GM21619 (cell line): ENCODE data around the gene AKAP12.

ENCODE experiments used
- ATAC-seq: cut with Tn5 transposase; IDR thresholded peaks from one replicate; pipeline ENCODE4 v1.9.1; 2021; ENCODE audit not compliant: unreplicated experiment

The AKAP12 gene, protein sequence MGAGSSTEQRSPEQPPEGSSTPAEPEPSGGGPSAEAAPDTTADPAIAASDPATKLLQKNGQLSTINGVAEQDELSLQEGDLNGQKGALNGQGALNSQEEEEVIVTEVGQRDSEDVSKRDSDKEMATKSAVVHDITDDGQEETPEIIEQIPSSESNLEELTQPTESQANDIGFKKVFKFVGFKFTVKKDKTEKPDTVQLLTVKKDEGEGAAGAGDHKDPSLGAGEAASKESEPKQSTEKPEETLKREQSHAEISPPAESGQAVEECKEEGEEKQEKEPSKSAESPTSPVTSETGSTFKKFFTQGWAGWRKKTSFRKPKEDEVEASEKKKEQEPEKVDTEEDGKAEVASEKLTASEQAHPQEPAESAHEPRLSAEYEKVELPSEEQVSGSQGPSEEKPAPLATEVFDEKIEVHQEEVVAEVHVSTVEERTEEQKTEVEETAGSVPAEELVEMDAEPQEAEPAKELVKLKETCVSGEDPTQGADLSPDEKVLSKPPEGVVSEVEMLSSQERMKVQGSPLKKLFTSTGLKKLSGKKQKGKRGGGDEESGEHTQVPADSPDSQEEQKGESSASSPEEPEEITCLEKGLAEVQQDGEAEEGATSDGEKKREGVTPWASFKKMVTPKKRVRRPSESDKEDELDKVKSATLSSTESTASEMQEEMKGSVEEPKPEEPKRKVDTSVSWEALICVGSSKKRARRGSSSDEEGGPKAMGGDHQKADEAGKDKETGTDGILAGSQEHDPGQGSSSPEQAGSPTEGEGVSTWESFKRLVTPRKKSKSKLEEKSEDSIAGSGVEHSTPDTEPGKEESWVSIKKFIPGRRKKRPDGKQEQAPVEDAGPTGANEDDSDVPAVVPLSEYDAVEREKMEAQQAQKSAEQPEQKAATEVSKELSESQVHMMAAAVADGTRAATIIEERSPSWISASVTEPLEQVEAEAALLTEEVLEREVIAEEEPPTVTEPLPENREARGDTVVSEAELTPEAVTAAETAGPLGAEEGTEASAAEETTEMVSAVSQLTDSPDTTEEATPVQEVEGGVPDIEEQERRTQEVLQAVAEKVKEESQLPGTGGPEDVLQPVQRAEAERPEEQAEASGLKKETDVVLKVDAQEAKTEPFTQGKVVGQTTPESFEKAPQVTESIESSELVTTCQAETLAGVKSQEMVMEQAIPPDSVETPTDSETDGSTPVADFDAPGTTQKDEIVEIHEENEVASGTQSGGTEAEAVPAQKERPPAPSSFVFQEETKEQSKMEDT (N-terminal part only)

DNA sequence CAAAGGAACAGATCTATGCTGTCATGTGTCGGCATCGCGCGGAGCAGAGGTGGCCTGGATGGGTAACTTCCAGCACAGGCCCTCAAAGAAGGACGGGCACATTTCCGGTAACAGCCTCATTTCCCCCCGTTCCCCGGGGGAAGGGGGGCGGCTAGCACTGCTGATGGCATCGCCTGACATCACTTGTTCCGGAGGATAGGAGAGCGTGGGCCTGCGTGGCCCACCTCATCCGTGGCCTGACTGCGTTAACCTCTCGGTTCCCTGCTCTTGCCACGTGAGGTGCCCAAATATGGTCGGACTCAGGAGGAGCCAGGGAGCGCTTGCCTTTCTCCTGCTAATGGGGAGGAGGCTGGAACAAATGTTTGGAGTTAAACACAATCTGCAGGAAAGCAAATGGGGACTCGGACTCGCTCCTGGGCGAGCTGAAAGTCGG, at the start of gene AKAP12:
Gene AKAP12, plus strand, starts transcription at position 365 of the 433 bp plus-strand sequence. CDS start 596 bp downstream, outside the sequence.
- no peak for ATAC-seq

DNA sequence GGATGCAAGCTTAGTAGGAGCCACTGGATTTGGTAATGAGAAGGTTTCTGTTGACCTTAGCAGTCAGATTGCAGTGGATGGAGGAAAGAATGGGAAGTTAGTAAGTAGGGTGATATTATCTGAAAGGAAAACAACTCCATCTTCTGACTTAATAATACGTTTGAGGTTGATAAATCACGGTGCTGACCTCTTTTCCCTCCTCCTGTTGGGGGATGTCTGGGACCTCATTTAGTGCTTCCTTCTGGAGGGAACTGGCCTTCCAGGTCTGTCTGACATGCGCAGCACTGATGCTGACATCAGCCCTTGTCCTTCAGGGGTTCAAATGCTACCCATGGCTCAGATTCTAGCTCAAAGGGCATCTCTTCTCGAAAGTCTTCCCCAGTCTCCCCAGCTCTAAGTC, 48.2 kb upstream of the AKAP12 start:
- no peak for ATAC-seq

DNA sequence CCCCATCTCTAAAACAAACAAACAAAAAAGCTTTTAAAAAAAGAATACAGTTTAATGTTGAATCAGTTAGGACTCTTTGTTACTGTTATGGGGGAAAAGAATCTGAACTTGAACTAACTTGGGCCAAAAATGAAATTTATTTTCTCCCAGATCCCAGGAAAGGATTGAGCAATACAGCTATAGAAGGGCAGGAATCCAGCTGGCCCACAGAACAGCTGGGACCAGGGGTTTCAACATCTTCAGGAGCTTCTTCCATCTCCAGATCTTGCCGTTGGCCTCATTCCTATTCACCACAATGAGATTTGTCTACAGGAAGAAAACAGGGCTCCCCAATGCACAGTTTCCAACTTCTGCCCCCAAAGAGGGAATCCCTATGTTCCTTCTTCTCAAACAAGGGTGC, 43.2 kb upstream of the AKAP12 start:
- ATAC-seq = no peak

DNA sequence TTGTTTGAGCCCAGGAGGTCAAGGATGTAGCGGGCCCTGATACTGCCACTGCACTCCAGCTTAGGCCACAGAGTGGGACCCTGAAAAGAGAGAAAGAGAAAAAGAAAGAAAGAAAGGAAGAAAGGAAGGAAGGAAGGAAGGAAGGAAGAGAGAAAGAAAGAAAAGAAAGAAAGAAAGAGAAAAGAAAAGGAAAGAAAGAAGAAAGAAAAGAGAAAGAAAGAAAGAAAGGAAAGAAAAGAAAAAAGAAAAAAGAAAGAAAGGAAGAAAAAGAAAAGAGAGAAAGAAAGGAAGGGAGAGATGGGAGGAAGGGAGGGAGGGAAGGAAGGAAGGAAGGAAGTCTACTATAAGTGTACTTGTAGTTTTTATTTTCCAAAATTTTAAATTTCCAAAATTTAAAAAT, 42.2 kb upstream of the AKAP12 start:
- ATAC-seq = no peak

DNA sequence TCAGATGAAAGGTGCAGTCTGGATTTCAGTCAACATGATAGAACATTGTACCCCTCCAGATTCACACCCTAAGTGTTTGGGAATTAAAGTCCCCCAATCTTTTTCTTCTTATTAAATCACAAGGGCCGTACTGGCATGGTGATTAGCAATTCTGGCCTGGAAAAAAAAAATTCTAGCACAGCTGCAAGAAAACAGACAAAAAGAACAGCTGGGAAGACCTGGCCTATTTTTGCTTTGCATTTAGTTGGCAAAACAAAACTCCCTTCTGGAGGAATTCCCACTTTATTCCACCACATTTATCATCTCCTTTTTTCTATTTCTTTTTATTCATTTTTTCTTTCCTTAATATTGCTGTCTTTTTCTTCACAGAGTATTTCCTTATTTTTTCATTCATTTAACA, 39.8 kb upstream of the AKAP12 start:
- no peak for ATAC-seq

DNA sequence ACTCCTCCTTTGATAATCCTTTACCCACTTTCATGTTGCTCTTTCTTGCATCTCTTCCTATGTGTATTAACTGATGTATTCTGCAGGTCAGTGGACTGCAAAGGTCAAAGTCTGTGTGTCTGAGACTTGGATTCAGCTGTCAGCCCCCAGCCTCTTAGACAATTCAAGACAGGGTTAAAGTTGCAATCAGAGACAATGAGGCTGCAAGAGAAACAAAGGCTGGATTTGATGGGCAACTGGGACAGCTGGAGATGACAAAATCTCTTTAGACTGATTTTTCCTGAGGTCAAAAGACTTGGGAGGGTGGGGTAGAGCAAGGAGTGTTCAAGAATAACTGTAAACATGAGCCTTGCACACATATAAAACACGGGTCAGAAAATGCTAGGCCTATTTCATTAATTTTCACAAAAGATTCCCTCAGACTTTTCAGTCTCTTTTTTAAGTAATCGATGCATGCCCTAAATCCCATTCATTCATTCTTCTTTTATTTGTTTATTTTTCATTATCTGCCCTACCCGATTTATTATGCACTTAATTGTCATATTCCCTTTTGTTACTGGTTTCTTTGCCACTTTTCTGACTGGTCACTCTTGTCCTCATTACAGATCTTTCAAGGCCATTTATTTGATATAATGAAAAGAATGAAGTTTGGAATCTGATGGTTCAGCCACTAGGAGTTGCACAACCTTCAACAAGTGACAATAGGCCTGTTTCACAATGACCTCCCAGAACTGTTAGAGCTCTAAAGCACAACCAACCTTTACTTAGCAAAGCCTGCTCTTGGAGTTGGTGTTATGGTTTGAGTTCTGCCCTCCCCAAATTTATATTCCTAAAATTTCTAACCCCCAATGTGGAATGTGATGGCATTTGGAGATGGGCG, 33.8 kb upstream of the AKAP12 start:
- ATAC-seq = no peak

DNA sequence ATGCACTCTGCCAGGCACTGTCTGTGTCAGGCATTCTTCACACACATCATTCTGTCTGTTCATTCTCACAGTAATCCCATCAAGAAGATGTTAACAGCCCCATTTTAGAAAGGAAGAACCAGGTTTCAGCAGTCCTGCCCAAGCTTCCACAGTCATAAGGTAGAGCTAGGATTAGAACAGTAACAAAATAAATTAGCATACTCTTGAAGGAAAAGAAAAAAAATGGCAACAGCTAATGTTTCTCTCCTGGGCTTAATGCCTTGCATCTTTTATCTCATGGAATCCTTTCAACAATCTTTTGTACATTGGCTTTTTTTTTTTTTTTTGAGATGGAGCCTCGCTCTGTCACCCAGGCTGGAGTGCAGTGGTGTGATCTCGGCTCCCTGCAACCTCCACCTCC, 32.1 kb upstream of the AKAP12 start:
- no peak for ATAC-seq

DNA sequence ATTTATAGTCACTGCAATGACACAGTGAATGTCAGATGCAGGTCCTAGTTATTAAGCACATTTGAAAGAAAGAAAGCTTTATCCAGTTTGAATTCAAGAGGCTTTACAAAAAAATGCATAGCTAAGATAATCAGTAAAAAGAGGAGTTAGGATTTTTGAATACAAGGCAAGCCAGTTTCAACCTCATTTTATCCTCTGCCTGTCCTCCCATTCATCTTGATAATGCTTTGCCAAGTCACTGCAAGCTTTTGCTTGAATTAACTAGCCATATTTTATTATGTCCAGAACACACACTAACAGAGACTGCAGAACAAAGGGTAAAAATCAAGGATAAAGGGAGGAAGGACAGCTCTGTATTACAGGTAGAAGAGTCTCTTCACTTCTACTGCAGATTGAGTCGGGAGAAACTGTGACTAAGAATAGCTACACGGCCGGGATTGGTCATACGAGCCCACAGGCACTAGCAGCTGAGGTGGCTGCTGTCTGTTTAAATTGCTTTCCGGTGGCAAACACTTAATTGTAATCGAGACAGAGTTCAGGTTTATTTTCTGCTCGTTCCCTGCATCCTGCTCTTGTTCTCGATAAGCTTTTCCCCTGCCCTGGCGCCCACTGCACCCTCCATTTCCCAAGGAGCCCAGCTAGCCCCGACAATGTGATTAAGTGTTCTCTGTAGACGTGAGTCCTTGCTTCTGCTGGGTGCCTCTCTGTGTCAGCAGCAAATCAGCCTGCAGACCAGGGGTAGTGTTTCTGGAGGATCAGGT, 30.5 kb upstream of the AKAP12 start:
- ATAC-seq = no peak

DNA sequence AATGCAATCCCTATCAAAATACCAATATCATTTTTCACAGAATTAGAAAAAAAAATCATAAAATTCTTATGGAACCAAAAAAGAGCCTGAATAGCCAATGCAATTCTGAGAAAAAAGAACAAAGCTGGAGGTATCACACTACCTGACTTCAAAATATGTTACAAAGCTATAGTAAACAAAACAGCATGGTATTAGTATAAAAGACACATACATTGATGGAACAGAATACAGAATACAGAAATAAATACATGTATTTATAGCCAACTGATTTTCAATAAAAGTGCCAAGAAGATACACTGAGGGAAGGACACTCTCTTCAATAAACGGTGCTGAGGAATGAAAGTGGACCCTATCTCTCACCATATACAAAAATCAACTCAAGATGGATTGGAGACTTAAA, 28.7 kb upstream of the AKAP12 start:
- ATAC-seq = no peak

DNA sequence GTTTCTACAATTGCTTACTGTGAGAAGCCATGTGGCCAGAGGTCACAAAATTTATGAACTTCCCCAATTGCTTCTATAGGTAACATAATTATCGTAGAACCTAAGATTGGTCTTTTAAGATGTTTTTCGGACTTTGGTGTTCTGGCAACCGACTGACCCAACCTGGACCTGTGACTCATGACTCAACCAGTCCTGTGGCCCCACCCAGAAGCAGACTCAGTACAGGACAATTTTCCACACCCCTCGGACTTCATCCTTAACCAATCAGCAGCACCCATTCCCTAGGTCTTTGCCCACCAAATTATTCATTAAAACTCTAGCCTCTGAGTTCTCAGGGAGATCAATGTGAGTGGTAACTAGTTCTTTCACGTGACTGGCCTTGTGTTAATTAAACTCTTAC, 26.4 kb upstream of the AKAP12 start:
- no peak for ATAC-seq

DNA sequence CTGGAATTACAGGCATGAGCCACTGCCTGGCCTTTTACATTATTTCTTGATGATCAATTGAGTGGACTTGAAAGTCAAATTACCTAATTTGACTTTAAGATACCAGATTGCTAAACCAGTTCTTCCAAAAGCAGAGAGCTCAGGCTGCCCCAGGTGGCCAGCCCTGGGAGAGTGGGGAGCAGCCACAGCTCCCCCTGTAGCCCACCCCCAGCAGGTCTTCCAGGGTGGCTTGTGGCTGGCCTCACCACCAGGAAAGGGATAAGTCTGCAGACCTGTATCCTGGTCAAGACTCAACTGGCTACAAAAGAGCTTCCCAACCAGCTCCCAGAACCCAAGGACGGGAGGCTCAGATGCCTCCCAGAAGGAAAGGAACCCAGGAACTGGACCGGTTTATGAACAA, 23.8 kb upstream of the AKAP12 start:
- ATAC-seq = no peak

DNA sequence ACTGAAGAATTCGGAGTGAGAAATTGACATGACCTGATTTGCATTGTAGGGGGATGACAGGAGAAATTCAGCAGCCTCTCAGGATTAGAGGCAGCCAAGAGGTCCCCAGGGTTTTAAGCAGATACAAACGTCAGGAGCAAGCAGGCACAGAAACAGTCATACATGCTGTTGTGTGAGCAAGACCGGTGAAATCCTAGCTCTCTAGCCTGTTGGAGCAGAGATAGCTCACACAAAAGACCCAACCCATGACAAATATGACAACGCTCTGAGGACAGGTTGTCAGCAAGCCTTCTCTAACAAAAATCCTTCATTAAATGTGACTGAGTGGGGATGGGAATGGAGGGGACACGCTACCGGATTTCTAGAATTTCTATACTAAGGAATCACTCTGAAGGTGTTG, 23.0 kb upstream of the AKAP12 start:
- ATAC-seq = no peak

DNA sequence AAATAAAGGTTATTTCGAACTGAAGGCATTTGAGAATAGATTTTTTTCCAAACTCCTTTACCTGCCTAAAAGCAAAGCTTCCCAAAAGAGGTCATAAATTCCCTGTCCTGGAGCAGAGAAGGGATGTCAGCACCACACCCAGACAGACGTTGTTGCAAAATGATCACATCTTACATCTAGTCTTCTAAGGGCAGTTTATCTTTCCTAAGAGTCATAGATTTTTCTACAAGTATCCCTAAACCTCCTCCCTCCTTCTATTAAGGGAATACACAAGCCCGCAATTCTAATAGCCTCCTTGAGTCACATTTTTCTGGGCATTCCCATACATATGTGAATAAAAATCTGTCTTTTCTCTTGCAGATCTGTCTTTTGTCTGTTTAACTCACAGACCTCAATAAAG, 20.6 kb upstream of the AKAP12 start:
- no peak for ATAC-seq

DNA sequence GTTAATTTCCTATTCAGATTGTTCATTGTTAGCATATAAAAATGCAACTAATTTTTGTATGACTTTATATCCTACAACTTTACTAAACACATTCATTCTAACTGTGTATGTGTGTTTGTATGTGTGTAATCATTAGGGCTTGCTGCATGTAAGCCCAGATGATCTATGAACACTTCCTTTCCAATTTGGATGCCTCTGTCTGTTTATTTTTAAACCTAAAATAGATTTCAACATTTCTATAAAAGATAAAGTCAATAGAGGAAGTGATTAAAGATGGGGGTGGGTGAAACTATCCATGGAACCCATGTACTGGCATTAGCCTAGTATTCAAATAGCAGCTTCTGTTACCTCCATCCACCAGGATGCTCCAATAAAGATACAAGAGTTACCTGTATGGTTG, 15.7 kb upstream of the AKAP12 start:
- ATAC-seq = no peak

DNA sequence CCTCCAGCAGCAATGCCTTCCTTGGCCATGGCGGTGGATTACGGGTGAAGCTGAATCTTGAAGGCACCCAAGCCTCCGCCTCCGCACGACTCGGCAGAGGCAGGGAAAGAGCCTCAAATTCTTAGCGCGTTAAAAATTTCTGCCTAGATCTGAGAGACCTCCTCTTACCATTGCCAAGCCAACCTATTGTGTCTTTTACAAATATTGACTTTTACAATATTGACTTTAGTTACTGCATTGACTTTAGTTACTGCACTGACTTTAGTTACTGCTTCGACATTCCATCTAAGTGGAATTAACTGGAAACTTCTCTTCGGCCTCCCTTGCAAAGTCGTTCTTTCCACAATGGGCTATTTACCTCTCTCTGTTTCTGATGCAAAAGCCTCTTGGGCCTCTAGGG, 13.8 kb upstream of the AKAP12 start:
- ATAC-seq = no peak

DNA sequence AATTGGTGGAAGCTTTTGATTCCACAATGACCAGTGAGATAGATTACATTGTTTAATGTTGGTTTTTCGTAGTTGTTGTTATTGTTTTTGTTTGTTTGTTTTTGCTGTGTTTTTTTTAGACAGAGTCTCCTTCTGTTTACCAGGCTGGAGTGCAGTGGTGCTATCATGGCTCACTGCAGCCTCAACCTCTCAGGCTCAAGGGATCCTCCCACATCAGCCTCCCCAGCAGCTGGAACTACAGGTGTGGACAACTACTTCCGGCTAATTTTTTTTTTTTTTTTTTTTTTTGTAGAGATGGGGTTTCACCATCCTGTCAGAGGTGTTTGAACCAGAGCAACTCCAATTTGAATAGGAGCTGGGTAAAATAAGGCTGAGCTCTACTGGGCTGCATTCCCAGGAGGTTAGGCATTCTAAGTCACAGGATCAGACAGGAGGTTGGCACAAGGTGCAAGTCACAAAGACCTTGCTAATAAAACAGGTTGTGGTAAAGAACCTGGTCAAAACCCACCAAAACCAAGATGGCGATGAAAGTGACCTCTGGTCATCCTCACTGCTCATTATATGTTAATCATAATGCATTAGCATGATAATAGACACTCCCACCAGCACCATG, 10.9 kb upstream of the AKAP12 start:
- no peak for ATAC-seq

DNA sequence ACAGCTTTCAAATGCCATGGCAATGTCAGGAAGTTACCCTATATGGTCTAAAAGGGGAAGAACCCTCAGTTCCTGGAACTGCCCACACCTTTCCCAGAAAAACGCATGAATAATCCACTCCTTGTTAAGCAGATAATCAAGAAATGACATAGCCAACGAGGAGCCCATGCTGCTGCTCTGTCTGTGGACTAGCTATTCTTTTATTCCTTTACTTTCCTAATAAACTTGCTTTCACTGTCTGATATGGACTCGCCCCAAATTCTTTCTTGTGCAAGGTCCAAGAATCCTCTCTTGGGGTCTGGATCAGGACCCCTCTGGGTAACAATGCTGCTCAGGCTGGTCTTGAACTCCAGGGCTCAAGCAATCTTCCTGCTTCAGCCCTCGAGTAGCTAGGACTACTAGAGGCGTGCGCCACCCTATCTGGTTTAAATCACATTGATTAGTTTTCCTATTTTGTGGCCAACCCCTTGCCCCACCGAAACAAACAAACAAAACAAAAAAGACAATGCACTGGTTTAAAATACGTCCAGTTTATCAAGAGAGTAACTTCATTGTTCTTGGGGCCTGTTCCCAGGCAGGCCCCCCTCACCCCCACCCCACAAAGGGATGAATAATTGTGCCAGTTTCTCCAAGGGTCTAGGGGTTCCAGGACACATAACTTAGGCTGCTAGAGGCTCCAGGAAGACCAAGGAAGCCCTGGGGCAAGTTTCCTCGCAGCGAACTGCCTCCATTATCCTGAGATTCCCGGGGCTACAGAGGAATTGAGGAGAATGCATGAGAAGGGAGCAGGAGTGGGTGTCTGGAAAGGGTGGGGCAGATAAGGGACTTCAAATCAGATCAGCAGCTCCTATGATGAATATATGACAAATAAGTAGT, 10.1 kb upstream of the AKAP12 start:
- no peak for ATAC-seq

DNA sequence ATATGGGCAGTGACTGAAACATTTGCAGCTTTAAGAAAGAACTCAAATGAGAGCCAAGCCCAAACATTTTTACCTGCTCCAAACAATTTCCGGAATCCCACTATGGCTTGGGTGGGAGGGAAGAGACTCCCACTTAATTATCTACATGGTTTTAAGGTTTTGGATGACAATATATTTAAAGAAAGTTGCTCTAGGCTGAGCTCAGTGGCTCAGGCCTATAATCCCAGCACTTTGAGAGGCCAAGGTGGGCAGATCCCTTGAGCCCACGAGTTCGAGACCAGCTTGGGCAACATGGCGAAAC, 9.5 kb upstream of the AKAP12 start:
- no peak for ATAC-seq

DNA sequence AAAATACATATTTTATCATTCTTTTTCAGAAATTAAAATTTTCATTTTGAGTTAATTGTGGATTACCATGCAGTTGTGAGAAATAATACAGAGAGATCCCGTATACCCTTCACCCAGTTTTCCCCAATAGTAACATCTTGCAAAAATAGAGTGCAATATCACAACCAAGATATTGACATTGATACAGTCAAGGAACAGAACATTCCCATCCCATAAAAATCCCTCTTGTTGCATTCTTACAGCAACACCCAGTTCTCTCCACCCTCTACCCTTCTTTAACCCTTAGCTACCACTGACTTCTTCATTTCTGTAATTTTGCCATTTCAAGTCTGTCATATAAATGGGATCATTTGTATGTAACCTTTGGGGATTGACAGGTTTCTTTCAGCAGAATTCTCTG, 6.9 kb upstream of the AKAP12 start:
- ATAC-seq = no peak
